HepG2 (cell line): ENCODE results near the gene UGT1A8. TPM values are rescaled to one million over a fixed set of nuclear protein-coding genes. Genes with fewer than 3 reads are reported as not detected.

Source experiments
- ATAC-seq: fragments of 200-7000 bp; cut with Tn5 transposase; 3 replicates; pipeline ENCODE4 v1.9.1; 2020; ENCODE audit warnings: mild to moderate bottlenecking, moderate library complexity
- BruUV-seq: library from RNA; stranded (reverse); fragments of 400-500 nt; replicated peaks from 2 replicates; lab custom pipeline; 2021; lab: Mats Ljungman, UMichigan
- CTCF ChIA-PET: fragments of 300-600 bp; formaldehyde crosslinking; extraction: SDS; loops from one replicate; lab custom pipeline; 2021; ENCODE audit warnings: low total read pairs, inconsistent platforms, low intra/inter-chr PET ratio; lab: Yijun Ruan, JAX
- POLR2A ChIA-PET: fragments of 350-600 bp; sonication (Branson Sonifier 250); formaldehyde crosslinking; loops from one replicate; lab custom pipeline; 2020; ENCODE audit warnings: antibody characterized with exemption, inconsistent platforms; lab: Yijun Ruan, JAX
- DNase-seq: peaks from one replicate; pipeline ENCODE4 v3.0.0-alpha.2; 2015; ENCODE audit warnings: low spot score
- FAIRE-seq: peaks from 3 replicates; lab custom pipeline; 2011; peaks lifted over from hg19 to GRCh38; lab: Jason Lieb, UNC
- H2AFZ ChIP-seq: one replicate; pipeline ENCODE4 v1.6.1; 2011; ENCODE audit warnings: low read length, inconsistent platforms
- H3K27ac ChIP-seq: fragments of 300-600 bp; 3 replicates; pipeline ENCODE4 v1.8.0; 2011; ENCODE audit warnings: mixed run types, mild to moderate bottlenecking, mixed read lengths, low read length, inconsistent platforms; ENCODE audit not compliant: insufficient read depth; ENCODE audit errors: extremely low read length
- H3K27me3 ChIP-seq, 2 experiments: fragments of 200-600 bp in 1 of 2; 2 replicates in 1 of 2; 3 replicates in 1 of 2; pipeline versions ENCODE4 v1.6.0 to v1.8.0; 2011; ENCODE audit warnings: low read length in 2 of 2, mild to moderate bottlenecking in 2 of 2, moderate library complexity in 2 of 2, inconsistent platforms in 1 of 2; ENCODE audit not compliant: insufficient read depth in 2 of 2, control insufficient read depth in 1 of 2
- H3K36me3 ChIP-seq, 2 experiments: fragments of 200-600 bp in 1 of 2; replicated peaks in 1 of 2; 2 replicates in 1 of 2; 3 replicates in 1 of 2; pipeline versions ENCODE4 v1.5.1 to v1.8.0; 2011; ENCODE audit warnings: low read length in 2 of 2, inconsistent platforms in 1 of 2; ENCODE audit not compliant: insufficient read depth in 2 of 2, control insufficient read depth in 1 of 2
- H3K4me1 ChIP-seq: 2 replicates; pipeline ENCODE4 v1.5.1; 2012; ENCODE audit warnings: low read length, inconsistent platforms; ENCODE audit not compliant: insufficient read depth
- H3K4me2 ChIP-seq: 2 replicates; pipeline ENCODE4 v1.6.0; 2011; ENCODE audit warnings: low read depth, low read length, inconsistent platforms
- H3K4me3 ChIP-seq, 3 experiments: fragments of 200-600 bp in 1 of 3; sonication (generic), shearing (Covaris generic) in 1 of 3; replicated peaks in 1 of 3; 2 replicates each; pipeline ENCODE4 v1.5.1; 2011 to 2016; ENCODE audit warnings: low read length in 3 of 3, inconsistent platforms in 2 of 3, low read depth in 2 of 3, mild to moderate bottlenecking in 2 of 3, control low read depth in 1 of 3, mixed read lengths in 1 of 3; ENCODE audit not compliant: insufficient read depth in 1 of 3
- H3K79me2 ChIP-seq: one replicate; pipeline ENCODE4 v1.6.1; 2011; ENCODE audit warnings: low read length, inconsistent platforms; ENCODE audit not compliant: insufficient read depth
- H3K9ac ChIP-seq: 2 replicates; pipeline ENCODE4 v1.6.0; 2011; ENCODE audit warnings: mild to moderate bottlenecking, low read depth, low read length, inconsistent platforms; ENCODE audit not compliant: insufficient read depth
- H3K9me3 ChIP-seq: 2 replicates; pipeline ENCODE4 v1.5.1; 2012; ENCODE audit warnings: mild to moderate bottlenecking, low read length
- H4K20me1 ChIP-seq: 2 replicates; pipeline ENCODE4 v1.6.0; 2011; ENCODE audit warnings: inconsistent platforms, mild to moderate bottlenecking, low read length, moderate library complexity; ENCODE audit not compliant: insufficient read depth
- FIP1L1 ChIP-seq: fragments of 200-400 bp; formaldehyde crosslinking; IDR thresholded peaks from 2 replicates; pipeline ENCODE4 v1.6.1; 2018; ENCODE audit warnings: low read depth, mild to moderate bottlenecking, low read length, moderate library complexity, borderline replicate concordance; ENCODE audit not compliant: insufficient read depth
- LBX2 ChIP-seq: sonication (generic); formaldehyde crosslinking; IDR thresholded peaks from 2 replicates; pipeline ENCODE4 v1.5.0; 2020; ENCODE audit warnings: missing genetic modification reagents, mild to moderate bottlenecking, borderline replicate concordance
- PTBP1 ChIP-seq: fragments of 200-400 bp; formaldehyde crosslinking; IDR thresholded peaks from 2 replicates; pipeline ENCODE4 v1.6.1; 2018; ENCODE audit warnings: low read length, low read depth; ENCODE audit not compliant: poor library complexity, severe bottlenecking
- SALL1 ChIP-seq: sonication (generic); formaldehyde crosslinking; IDR thresholded peaks from 2 replicates; pipeline ENCODE4 v1.8.0; 2022; ENCODE audit warnings: mild to moderate bottlenecking, missing genetic modification reagents
- SAP130 ChIP-seq: IDR thresholded peaks from 2 replicates; pipeline ENCODE4 v1.6.1; 2016; ENCODE audit warnings: low read depth
- SCMH1 ChIP-seq: sonication (generic); formaldehyde crosslinking; IDR thresholded peaks from 2 replicates; pipeline ENCODE4 v1.9.0; 2021; ENCODE audit warnings: missing genetic modification reagents, mild to moderate bottlenecking, borderline replicate concordance
- TBX3 ChIP-seq: fragments of 450-650 bp; IDR thresholded peaks from 2 replicates; pipeline ENCODE4 v1.6.1; 2017; ENCODE audit warnings: antibody characterized with exemption, mild to moderate bottlenecking, inconsistent platforms, borderline replicate concordance
- ZNF362 ChIP-seq: sonication (generic); formaldehyde crosslinking; IDR thresholded peaks from 2 replicates; pipeline ENCODE4 v1.4.0; 2020; ENCODE audit warnings: missing genetic modification reagents, mild to moderate bottlenecking, borderline replicate concordance
- ZNF484 ChIP-seq: sonication (generic); formaldehyde crosslinking; IDR thresholded peaks from 2 replicates; pipeline ENCODE4 v1.5.1; 2020; ENCODE audit warnings: mild to moderate bottlenecking, low read depth, missing genetic modification reagents, borderline replicate concordance
- WGBS: methylation state at CpG from one replicate; pipeline ENCODE4 v1.1.6; 2017; ENCODE audit warnings: low lambda C conversion rate; 5-methylcytosine and 5-hydroxymethylcytosine counted together
- in situ Hi-C: cut with HindIII; loops from 2 replicates; pipeline ENCODE4 v1.10.0; 2017; ENCODE audit warnings: low pct_unique_long_range_greater_than_20kb; ENCODE audit not compliant: extremely low pct_ligation_motif_present
- intact Hi-C: fragments of 100-400 bp; cut with micrococcal nuclease; formaldehyde crosslinking; loops from one replicate; pipeline ENCODE4 v1.10.0; 2022; ENCODE audit not compliant: unreplicated experiment
- polyA plus RNA-seq, 8 experiments: library from polyadenylated mRNA; depleted of rRNA in 3 of 8; stranded (reverse) in 7 of 8; unstranded in 1 of 8; fragments of >200 nt; fragmentation: Illumina TruSeq in 4 of 8; extraction: Trizol in 4 of 8; gene quantifications; 2 replicates each; pipeline versions ENCODE4 v1.2.1 to v1.2.3, GENCODE V29; 2011 to 2016; ENCODE audit warnings: low read depth in 4 of 8, missing spikeins in 1 of 8, mixed read lengths in 1 of 8; ENCODE audit not compliant: insufficient read depth in 1 of 8
- total RNA-seq, 5 experiments: library from RNA; depleted of rRNA; stranded (reverse); fragments of >200 nt; fragmentation: Illumina TruSeq; extraction: Trizol; gene quantifications; 2 replicates each; pipeline ENCODE4 v1.2.3, GENCODE V29; 2016; ENCODE audit warnings: low read depth in 1 of 5

Gene UGT1A8
- total and polyA plus RNA-seq, 2 of the 13 experiments (the other 11 are each of a cell fraction or from before 2014, with no cell fraction given) = not detected

DNA sequence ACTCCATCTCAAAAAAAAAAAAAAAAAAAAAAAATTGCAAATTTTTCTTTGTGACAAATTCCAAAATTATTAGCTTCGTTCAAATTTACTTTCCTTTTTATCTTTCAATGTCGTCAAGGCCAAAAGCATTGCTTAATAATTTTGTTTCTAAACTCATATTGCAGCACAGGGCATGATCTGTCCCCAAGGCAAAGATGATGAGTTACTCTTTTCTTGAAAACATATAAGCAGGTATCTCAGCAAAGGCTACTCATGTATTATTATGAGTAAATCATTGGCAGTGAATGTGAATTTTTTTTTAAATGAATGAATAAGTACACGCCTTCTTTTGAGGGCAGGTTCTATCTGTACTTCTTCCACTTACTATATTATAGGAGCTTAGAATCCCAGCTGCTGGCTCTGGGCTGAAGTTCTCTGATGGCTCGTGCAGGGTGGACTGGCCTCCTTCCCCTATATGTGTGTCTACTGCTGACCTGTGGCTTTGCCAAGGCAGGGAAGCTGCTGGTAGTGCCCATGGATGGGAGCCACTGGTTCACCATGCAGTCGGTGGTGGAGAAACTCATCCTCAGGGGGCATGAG is 64.2 kb downstream of the UGT1A8 start, which contains the start of gene UGT1A7:
UGT1A7 (plus strand) TSS at position 381 of the 579 bp plus-strand sequence; CDS start at position 418, 37 bp downstream.
- 36% methylated on average over 5 of the region's 5 CpGs for WGBS
- POLR2A ChIA-PET = no interaction called here
- H3K4me3 ChIP-seq = no peak within 1 kb of the TSS
- TF ChIP-seq ZNF362 (CRISPR knock-in tag) (no peak), FIP1L1 (no peak), SAP130 (CRISPR knock-in tag) (no peak), PTBP1 (no peak), SCMH1 (no peak), SALL1 (CRISPR knock-in tag) (no peak), TBX3 (no peak), ZNF484 (CRISPR knock-in tag) (no peak), LBX2 (CRISPR knock-in tag) (no peak)
- TF ChIP-seq, all 625 proteins: peak for 0
- H3K9me3 ChIP-seq = no peaks in the 10 kb centered on the region
- DNase-seq (no peak), FAIRE-seq (no peak), ATAC-seq (no peak)
- H3K27ac ChIP-seq = no peak within 1 kb of the TSS
- intact Hi-C loops (no loop called here), in situ Hi-C loops (no loop called here)
- H4K20me1 ChIP-seq = no peaks in the 10 kb centered on the region
- CTCF ChIA-PET = no interaction called here
- no peaks in the 10 kb centered on the region for H3K36me3 ChIP-seq
- no peak within 1 kb of the TSS for H3K9ac ChIP-seq
- no TSS peak for BruUV-seq
- H3K27me3 ChIP-seq = no peaks in the 10 kb centered on the region
- no peaks in the 10 kb centered on the region for H3K79me2 ChIP-seq
- H3K4me1 ChIP-seq = no peaks in the 10 kb centered on the region
- no peak within 1 kb of the TSS for H2AFZ ChIP-seq
- H3K4me2 ChIP-seq = no peak within 1 kb of the TSS
